HepG2 (cell line): Measurements from ENCODE around the gene SLC12A9. TPM values are rescaled to one million over a fixed set of nuclear protein-coding genes. Genes with fewer than 3 reads are reported as not detected.

Experiments used
- ATF4 ChIP-seq, 2 experiments: fragments of 450-650 bp in 1 of 2; sonication (generic) in 1 of 2; formaldehyde crosslinking; IDR thresholded peaks; 2 replicates each; pipeline versions ENCODE4 v1.5.0 to v1.8.0; 2020 to 2022; ENCODE audit warnings: mild to moderate bottlenecking in 1 of 2, missing genetic modification reagents in 1 of 2
- ATRX ChIP-seq: sonication (generic); formaldehyde crosslinking; IDR thresholded peaks from 2 replicates; pipeline ENCODE4 v1.4.0; 2020; ENCODE audit warnings: missing genetic modification reagents, borderline replicate concordance
- CENPX ChIP-seq: sonication (generic); formaldehyde crosslinking; IDR thresholded peaks from 2 replicates; pipeline ENCODE4 v1.9.0; 2021; ENCODE audit warnings: mild to moderate bottlenecking, missing genetic modification reagents, moderate library complexity
- GTF2F1 ChIP-seq: fragments of 150-350 bp; IDR thresholded peaks from 2 replicates; pipeline ENCODE4 v1.6.1; 2014; ENCODE audit warnings: low read length
- HDAC1 ChIP-seq: sonication (generic); formaldehyde crosslinking; IDR thresholded peaks from 2 replicates; pipeline ENCODE4 v1.5.1; 2020; ENCODE audit warnings: mild to moderate bottlenecking, missing genetic modification reagents
- HNF1B ChIP-seq: sonication (generic); formaldehyde crosslinking; IDR thresholded peaks from 2 replicates; pipeline ENCODE4 v1.5.1; 2020; ENCODE audit warnings: mild to moderate bottlenecking, moderate library complexity, missing genetic modification reagents
- MYPOP ChIP-seq: sonication (generic); formaldehyde crosslinking; IDR thresholded peaks from 2 replicates; pipeline ENCODE4 v1.8.1; 2023; ENCODE audit warnings: mild to moderate bottlenecking, moderate library complexity, missing genetic modification reagents
- PHB2 ChIP-seq: fragments of 450-650 bp; IDR thresholded peaks from 2 replicates; pipeline ENCODE4 v1.6.1; 2018; ENCODE audit not compliant: partially characterized antibody
- REXO4 ChIP-seq: sonication (generic); formaldehyde crosslinking; IDR thresholded peaks from 2 replicates; pipeline ENCODE4 v1.8.0; 2022; ENCODE audit warnings: missing genetic modification reagents, mild to moderate bottlenecking, borderline replicate concordance
- TEAD2 ChIP-seq: sonication (generic); formaldehyde crosslinking; IDR thresholded peaks from 2 replicates; pipeline ENCODE4 v1.9.0; 2021; ENCODE audit warnings: missing genetic modification reagents
- ZBTB38 ChIP-seq: sonication (generic); formaldehyde crosslinking; IDR thresholded peaks from 2 replicates; pipeline ENCODE4 v1.5.1; 2020; ENCODE audit warnings: mild to moderate bottlenecking, missing genetic modification reagents
- ZFYVE20 ChIP-seq: sonication (generic); formaldehyde crosslinking; IDR thresholded peaks from 2 replicates; pipeline ENCODE4 v1.8.0; 2023; ENCODE audit warnings: low read depth, mild to moderate bottlenecking, moderate library complexity, missing genetic modification reagents, borderline replicate concordance
- ZNF124 ChIP-seq: sonication (generic); formaldehyde crosslinking; IDR thresholded peaks from 2 replicates; pipeline ENCODE4 v1.4.0; 2020; ENCODE audit warnings: missing genetic modification reagents
- ZNF142 ChIP-seq: sonication (generic); formaldehyde crosslinking; IDR thresholded peaks from 2 replicates; pipeline ENCODE4 v1.4.0; 2020; ENCODE audit warnings: missing genetic modification reagents
- ZNF512B ChIP-seq: sonication (generic); formaldehyde crosslinking; IDR thresholded peaks from 2 replicates; pipeline ENCODE4 v1.5.1; 2020; ENCODE audit warnings: missing genetic modification reagents, mild to moderate bottlenecking, borderline replicate concordance
- ZNF670 ChIP-seq: sonication (generic); formaldehyde crosslinking; IDR thresholded peaks from 2 replicates; pipeline ENCODE4 v1.8.0; 2022; ENCODE audit warnings: mild to moderate bottlenecking, missing genetic modification reagents, borderline replicate concordance
- ZNF674 ChIP-seq: sonication (generic); formaldehyde crosslinking; IDR thresholded peaks from 2 replicates; pipeline ENCODE4 v1.5.0; 2020; ENCODE audit warnings: low read depth, mild to moderate bottlenecking, missing genetic modification reagents
- polyA plus RNA-seq, 8 experiments: library from polyadenylated mRNA; depleted of rRNA in 3 of 8; stranded (reverse) in 7 of 8; unstranded in 1 of 8; fragments of >200 nt; fragmentation: Illumina TruSeq in 4 of 8; extraction: Trizol in 4 of 8; gene quantifications; 2 replicates each; pipeline versions ENCODE4 v1.2.1 to v1.2.3, GENCODE V29; 2011 to 2016; ENCODE audit warnings: low read depth in 4 of 8, missing spikeins in 1 of 8, mixed read lengths in 1 of 8; ENCODE audit not compliant: insufficient read depth in 1 of 8
- total RNA-seq, 5 experiments: library from RNA; depleted of rRNA; stranded (reverse); fragments of >200 nt; fragmentation: Illumina TruSeq; extraction: Trizol; gene quantifications; 2 replicates each; pipeline ENCODE4 v1.2.3, GENCODE V29; 2016; ENCODE audit warnings: low read depth in 1 of 5

SLC12A9 gene
- total and polyA plus RNA-seq, 2 of the 13 experiments (the other 11 are each of a cell fraction or from before 2014, with no cell fraction given) = 8.7 to 16.6 TPM

GRCh38 chr7:100863406-100863950 is 11.0 kb downstream of the SLC12A9 start (continued):
- no peak for TF ChIP-seq ZNF142 (CRISPR knock-in tag)
- TF ChIP-seq GTF2F1 = no peak
- no peak for TF ChIP-seq ATF4 (CRISPR knock-in tag; IDR thresholded peaks at IDR 0.05)
- TF ChIP-seq ATRX (CRISPR knock-in tag) = no peak
- no peak for TF ChIP-seq CENPX
- TF ChIP-seq REXO4 (CRISPR knock-in tag) = no peak
- TF ChIP-seq ZFYVE20 (CRISPR knock-in tag) = no peak
- no peak for TF ChIP-seq ZNF674 (CRISPR knock-in tag)
- TF ChIP-seq TEAD2 (CRISPR knock-in tag) = no peak
- no peak for TF ChIP-seq PHB2
- peak; percentile 36; the same call in 1 of the 2 replicates for TF ChIP-seq ZBTB38 (CRISPR knock-in tag)
- peak; percentile 56; the same call in 1 of the 2 replicates for TF ChIP-seq ZNF670 (CRISPR knock-in tag)
- TF ChIP-seq HNF1B (CRISPR knock-in tag) = peak; percentile 59; the same call in 1 of the 2 replicates
- no peak for TF ChIP-seq ZNF124 (CRISPR knock-in tag)
- no peak for TF ChIP-seq MYPOP
- peak; percentile 25; the same call in 1 of the 2 replicates for TF ChIP-seq HDAC1 (CRISPR knock-in tag)
- TF ChIP-seq ZNF512B (CRISPR knock-in tag) = no peak
